ENCODE data around the gene SEMA6A.

SEMA6A gene

GRCh38 chr5:116440457-116441001, 134.1 kb downstream of the SEMA6A start:
- DNase-seq (ENCODE audit: low read depth) = no peak

- no peak for DNase-seq (ENCODE audit: low read depth)
These were observed 134.7 kb downstream of the SEMA6A start for GRCh38 chr5:116439905-116440304.

- no peak for DNase-seq (ENCODE audit: low read depth)
These were observed 135.6 kb downstream of the SEMA6A start for GRCh38 chr5:116438979-116439554.

- no peak for DNase-seq (ENCODE audit: low read depth)
These were observed 136.6 kb downstream of the SEMA6A start for GRCh38 chr5:116437922-116438578.

GRCh38 chr5:116437351-116437705, 137.3 kb downstream of the SEMA6A start:
- no peak for DNase-seq (ENCODE audit: low read depth)

- no peak for DNase-seq (ENCODE audit: low read depth)
These were observed 137.8 kb downstream of the SEMA6A start for GRCh38 chr5:116436674-116437350.

- DNase-seq (ENCODE audit: low read depth) = no peak
These were observed 145.7 kb downstream of the SEMA6A start for GRCh38 chr5:116428966-116429365.

- DNase-seq (ENCODE audit: low read depth) = no peak
These were observed 146.2 kb downstream of the SEMA6A start for GRCh38 chr5:116428413-116428812.

GRCh38 chr5:116424951-116425350, 149.7 kb downstream of the SEMA6A start:
- no peak for DNase-seq (ENCODE audit: low read depth)

- no peak for DNase-seq (ENCODE audit: low read depth)
These were observed 150.4 kb downstream of the SEMA6A start for GRCh38 chr5:116424258-116424615.

- DNase-seq (ENCODE audit: low read depth) = no peak
These were observed 150.9 kb downstream of the SEMA6A start for GRCh38 chr5:116423587-116424257.

GRCh38 chr5:116423141-116423540, 151.5 kb downstream of the SEMA6A start:
- no peak for DNase-seq (ENCODE audit: low read depth)

- DNase-seq (ENCODE audit: low read depth) = no peak
These were observed 153.5 kb downstream of the SEMA6A start for GRCh38 chr5:116421080-116421629.

GRCh38 chr5:116420540-116420939, 154.1 kb downstream of the SEMA6A start:
- DNase-seq (ENCODE audit: low read depth) = no peak

GRCh38 chr5:116419258-116419657, 155.4 kb downstream of the SEMA6A start:
- no peak for DNase-seq (ENCODE audit: low read depth)

GRCh38 chr5:116418774-116419173, 155.8 kb downstream of the SEMA6A start:
- DNase-seq (ENCODE audit: low read depth) = no peak

- DNase-seq (ENCODE audit: low read depth) = no peak
These were observed 156.6 kb downstream of the SEMA6A start for GRCh38 chr5:116418016-116418415.

- DNase-seq (ENCODE audit: low read depth) = no peak
These were observed 158.6 kb downstream of the SEMA6A start for GRCh38 chr5:116415989-116416388.

- no peak for DNase-seq (ENCODE audit: low read depth)
These were observed 159.4 kb downstream of the SEMA6A start for GRCh38 chr5:116415182-116415581.

GRCh38 chr5:116411101-116411571, 163.5 kb downstream of the SEMA6A start:
- no peak for DNase-seq (ENCODE audit: low read depth)

- DNase-seq (ENCODE audit: low read depth) = no peak
These were observed 164.2 kb downstream of the SEMA6A start for GRCh38 chr5:116410336-116410890.

All from stimulated activated CD8-positive, alpha-beta memory T cell treated with anti-CD3 and anti-CD28 coated beads, Interleukin-12 subunit alpha, Interleukin-12 subunit beta, amount 100 ng/mL, for 4 hours (primary cell).